ENCODE results near the gene ZDHHC8. TPM values are rescaled to one million over a fixed set of nuclear protein-coding genes. Genes with fewer than 3 reads are reported as not detected.

Gene ZDHHC8
- total RNA-seq, 6 experiments from 2014 or later, result 11.4 to 39.0 (median 28.7) TPM

DNA sequence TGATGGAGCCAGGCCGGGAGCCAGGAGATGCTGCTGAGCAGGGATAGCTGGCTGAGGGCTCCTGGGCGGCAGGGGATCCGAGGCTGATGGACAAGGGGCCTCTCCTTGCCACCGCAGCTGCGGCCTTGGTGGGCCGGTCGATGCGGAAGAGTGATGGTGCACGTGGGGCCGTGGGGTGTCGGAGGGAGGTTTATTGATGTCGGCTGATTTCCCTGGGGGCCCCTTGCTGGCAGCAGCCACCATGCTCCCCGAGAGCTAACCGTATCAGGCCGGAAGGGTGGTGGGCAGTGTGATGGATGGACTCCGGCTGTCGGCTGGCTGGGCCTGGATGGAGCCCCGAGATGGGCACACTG lies 50.3 kb downstream of the ZDHHC8 start:
- intact Hi-C loops (cut with DNase I), result no loop called here
- DNase-seq, result no peak
- no peaks in the 10 kb centered on the region for H3K36me3 ChIP-seq
- WGBS (ENCODE audit: insufficient coverage, low coverage, low lambda C conversion rate, missing lambda C conversion rate), result 82% methylated on average over 2 of the region's 18 CpGs
- TF ChIP-seq POLR2A (IDR thresholded peaks at IDR 0.05), result no peak
- TF ChIP-seq, protein P1, sequence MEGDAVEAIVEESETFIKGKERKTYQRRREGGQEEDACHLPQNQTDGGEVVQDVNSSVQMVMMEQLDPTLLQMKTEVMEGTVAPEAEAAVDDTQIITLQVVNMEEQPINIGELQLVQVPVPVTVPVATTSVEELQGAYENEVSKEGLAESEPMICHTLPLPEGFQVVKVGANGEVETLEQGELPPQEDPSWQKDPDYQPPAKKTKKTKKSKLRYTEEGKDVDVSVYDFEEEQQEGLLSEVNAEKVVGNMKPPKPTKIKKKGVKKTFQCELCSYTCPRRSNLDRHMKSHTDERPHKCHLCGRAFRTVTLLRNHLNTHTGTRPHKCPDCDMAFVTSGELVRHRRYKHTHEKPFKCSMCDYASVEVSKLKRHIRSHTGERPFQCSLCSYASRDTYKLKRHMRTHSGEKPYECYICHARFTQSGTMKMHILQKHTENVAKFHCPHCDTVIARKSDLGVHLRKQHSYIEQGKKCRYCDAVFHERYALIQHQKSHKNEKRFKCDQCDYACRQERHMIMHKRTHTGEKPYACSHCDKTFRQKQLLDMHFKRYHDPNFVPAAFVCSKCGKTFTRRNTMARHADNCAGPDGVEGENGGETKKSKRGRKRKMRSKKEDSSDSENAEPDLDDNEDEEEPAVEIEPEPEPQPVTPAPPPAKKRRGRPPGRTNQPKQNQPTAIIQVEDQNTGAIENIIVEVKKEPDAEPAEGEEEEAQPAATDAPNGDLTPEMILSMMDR (IDR thresholded peaks at IDR 0.05), result no peak
- no peaks in the 10 kb centered on the region for H3K27me3 ChIP-seq
- ATAC-seq, result no peak
- H3K27ac ChIP-seq, result no peak overlapping the region
- no peaks in the 10 kb centered on the region for H3K9me3 ChIP-seq
- H3K4me3 ChIP-seq, result no peak overlapping the region
- H3K4me1 ChIP-seq, result peaks cover 0 to 17% (median 2%) of the 10 kb centered on the region in 4 donors

DNA sequence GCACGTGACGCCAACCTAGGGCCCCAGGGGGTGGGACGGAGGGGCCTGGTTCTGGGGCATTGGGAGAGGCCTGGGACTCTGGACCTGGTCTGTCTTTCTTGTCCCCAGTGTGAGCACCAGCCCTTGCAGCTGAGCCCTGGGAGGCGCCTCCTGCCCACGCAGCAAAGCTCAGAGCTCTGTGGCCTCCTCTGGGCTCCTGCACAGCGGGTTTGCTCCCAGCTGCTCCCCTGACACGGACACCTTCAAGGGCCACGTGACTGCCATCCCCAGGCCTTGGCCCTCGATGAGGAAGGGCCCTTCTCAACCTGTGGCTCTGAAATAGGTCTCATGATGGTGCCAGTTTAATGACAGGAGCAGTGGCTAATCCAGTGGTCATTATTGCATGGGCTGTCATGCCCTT lies 50.8 kb downstream of the ZDHHC8 start:
- no peak for DNase-seq
- Histone ChIP-seq H3K4me3 (no peak overlapping the region), H3K9me3 (no peaks in the 10 kb centered on the region), H3K27me3 (no peaks in the 10 kb centered on the region), H3K4me1 (peaks cover 0 to 22% (median 2%) of the 10 kb centered on the region in 4 donors), H3K36me3 (no peaks in the 10 kb centered on the region), H3K27ac (no peak overlapping the region)
- intact Hi-C loops (cut with DNase I), result no loop called here
- no CpG with 5 or more reads among the region's 9 CpGs for WGBS (ENCODE audit: insufficient coverage, low coverage, low lambda C conversion rate, missing lambda C conversion rate)
- no peak for TF ChIP-seq POLR2A (IDR thresholded peaks at IDR 0.05)
- TF ChIP-seq, protein P1 (IDR thresholded peaks at IDR 0.05), result no peak
- no peak for ATAC-seq

DNA sequence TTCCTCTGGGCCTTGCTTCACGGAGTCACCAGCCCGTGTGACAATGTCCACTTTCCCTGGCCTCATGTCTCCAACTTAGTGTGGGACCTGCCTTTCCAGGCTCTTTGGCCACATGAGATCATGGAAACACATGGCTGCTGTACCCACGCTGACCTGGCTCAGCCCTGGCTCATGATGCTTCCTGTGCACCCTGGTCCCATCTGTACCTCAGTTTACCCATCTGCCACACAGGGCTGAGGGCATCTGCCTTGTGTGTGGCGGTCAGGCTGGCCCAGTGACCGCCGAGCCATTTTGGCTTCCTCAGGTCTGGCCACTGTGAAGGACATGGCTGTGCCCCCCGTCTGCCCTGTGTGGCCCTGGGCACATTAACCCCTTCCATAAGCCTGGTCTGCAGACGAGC lies 51.5 kb downstream of the ZDHHC8 start:
- no peaks in the 10 kb centered on the region for H3K27me3 ChIP-seq
- no peak for ATAC-seq

DNA sequence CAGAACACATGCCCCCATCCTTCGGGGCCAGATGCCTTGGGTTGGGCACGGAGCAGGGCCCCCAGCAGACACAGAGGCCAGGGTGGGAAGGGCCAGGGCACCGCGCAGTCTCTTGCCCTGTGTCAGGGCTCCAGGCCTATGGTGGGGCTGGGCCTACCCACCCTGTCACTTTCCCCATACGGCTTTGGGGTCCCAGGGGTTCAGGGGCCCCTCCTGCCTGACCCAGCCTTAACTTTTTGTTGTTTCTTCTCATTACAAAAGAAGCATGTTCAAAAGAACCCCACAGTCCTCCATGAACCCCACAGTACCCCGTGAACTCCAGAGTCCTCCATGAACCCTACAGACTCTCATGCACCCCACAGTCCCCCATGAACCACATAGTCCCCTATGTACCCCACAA lies 52.2 kb downstream of the ZDHHC8 start:
- Histone ChIP-seq H3K36me3 (no peaks in the 10 kb centered on the region), H3K27ac (no peak overlapping the region), H3K4me1 (peaks cover 0 to 30% (median 2%) of the 10 kb centered on the region in 4 donors), H3K9me3 (no peaks in the 10 kb centered on the region), H3K4me3 (no peak overlapping the region), H3K27me3 (no peaks in the 10 kb centered on the region)
- intact Hi-C loops (cut with DNase I), result no loop called here
- TF ChIP-seq POLR2A (IDR thresholded peaks at IDR 0.05), result no peak
- TF ChIP-seq, protein P1 (IDR thresholded peaks at IDR 0.05), result no peak
- DNase-seq (no peak), ATAC-seq (no peak)
- WGBS (ENCODE audit: insufficient coverage, low coverage, low lambda C conversion rate, missing lambda C conversion rate), result 86% methylated on average over 2 of the region's 6 CpGs

More for the DNA sequence above, 51.5 kb downstream of the ZDHHC8 start:
- no peak for DNase-seq
- H3K4me1 ChIP-seq, result peaks cover 0 to 29% (median 2%) of the 10 kb centered on the region in 4 donors
- intact Hi-C loops (cut with DNase I), result no loop called here
- TF ChIP-seq, protein P1 (IDR thresholded peaks at IDR 0.05), result no peak
- no peak for TF ChIP-seq POLR2A (IDR thresholded peaks at IDR 0.05)
- no peaks in the 10 kb centered on the region for H3K9me3 ChIP-seq
- H3K4me3 ChIP-seq, result no peak overlapping the region
- no peak overlapping the region for H3K27ac ChIP-seq
- 60% methylated on average over 1 of the region's 8 CpGs for WGBS (ENCODE audit: insufficient coverage, low coverage, low lambda C conversion rate, missing lambda C conversion rate)
- H3K36me3 ChIP-seq, result no peaks in the 10 kb centered on the region

All from right lobe of liver (tissue), 6 donors.